ENCODE measurements around the gene RSKR.

DNA sequence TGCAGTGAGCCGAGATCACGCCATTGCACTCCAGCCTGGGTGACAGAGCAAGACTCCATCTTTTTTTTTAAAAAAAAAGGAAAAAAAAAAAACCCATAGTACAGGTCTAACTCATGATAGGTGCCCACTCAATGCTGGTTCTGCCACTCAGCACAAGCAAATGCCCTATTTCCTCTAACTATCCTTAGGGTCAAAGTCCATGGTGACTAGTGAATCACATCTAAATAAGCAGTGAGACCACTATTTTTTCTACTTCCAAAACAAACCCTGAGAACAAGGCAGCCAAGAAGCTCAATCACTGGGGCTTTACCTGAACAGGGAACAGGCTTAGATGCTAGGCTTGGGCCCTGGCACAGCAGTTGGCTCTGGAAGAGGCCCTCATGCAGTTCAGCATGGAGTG lies 27.6 kb upstream of the RSKR start:
- TF ChIP-seq EP300 (IDR thresholded peaks at IDR 0.05) (no peak), POLR2A (IDR thresholded peaks at IDR 0.05) (no peak)
- TF ChIP-seq, protein P1, sequence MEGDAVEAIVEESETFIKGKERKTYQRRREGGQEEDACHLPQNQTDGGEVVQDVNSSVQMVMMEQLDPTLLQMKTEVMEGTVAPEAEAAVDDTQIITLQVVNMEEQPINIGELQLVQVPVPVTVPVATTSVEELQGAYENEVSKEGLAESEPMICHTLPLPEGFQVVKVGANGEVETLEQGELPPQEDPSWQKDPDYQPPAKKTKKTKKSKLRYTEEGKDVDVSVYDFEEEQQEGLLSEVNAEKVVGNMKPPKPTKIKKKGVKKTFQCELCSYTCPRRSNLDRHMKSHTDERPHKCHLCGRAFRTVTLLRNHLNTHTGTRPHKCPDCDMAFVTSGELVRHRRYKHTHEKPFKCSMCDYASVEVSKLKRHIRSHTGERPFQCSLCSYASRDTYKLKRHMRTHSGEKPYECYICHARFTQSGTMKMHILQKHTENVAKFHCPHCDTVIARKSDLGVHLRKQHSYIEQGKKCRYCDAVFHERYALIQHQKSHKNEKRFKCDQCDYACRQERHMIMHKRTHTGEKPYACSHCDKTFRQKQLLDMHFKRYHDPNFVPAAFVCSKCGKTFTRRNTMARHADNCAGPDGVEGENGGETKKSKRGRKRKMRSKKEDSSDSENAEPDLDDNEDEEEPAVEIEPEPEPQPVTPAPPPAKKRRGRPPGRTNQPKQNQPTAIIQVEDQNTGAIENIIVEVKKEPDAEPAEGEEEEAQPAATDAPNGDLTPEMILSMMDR (IDR thresholded peaks at IDR 0.05) = no peak
